IMR-90 (cell line): ENCODE data around the gene KCNIP3. TPM values are rescaled to one million over a fixed set of nuclear protein-coding genes. Genes with fewer than 3 reads are reported as not detected.

Experiments
- ATAC-seq: fragments of 200-7000 bp; cut with Tn5 transposase; 2 replicates; pipeline ENCODE4 v1.9.1; 2020; ENCODE audit warnings: low read depth, mild to moderate bottlenecking, moderate library complexity
- BruUV-seq: library from RNA; stranded (reverse); fragments of 400-500 nt; replicated peaks from 2 replicates; lab custom pipeline; 2021; lab: Mats Ljungman, UMichigan
- CTCF ChIA-PET: fragments of 300-600 bp; formaldehyde crosslinking; extraction: SDS; loops from one replicate; lab custom pipeline; 2021; ENCODE audit warnings: antibody characterized with exemption; lab: Yijun Ruan, JAX
- POLR2A ChIA-PET: fragments of 300-600 bp; sonication (Branson Sonifier 250); formaldehyde crosslinking; loops from one replicate; lab custom pipeline; 2022; ENCODE audit warnings: antibody characterized with exemption; ENCODE audit not compliant: unreplicated experiment; lab: Charles Lee
- DNase-seq: peaks from one replicate; pipeline ENCODE4 v3.0.0; 2013
- H2AFZ ChIP-seq: replicated peaks from 2 replicates; pipeline ENCODE3; 2013; ENCODE audit warnings: low read length, mild to moderate bottlenecking; ENCODE audit not compliant: poor library complexity
- H2AK5ac ChIP-seq: 2 replicates; pipeline ENCODE4 v1.6.1; 2013; ENCODE audit warnings: low read depth, low read length, inconsistent platforms
- H2AK9ac ChIP-seq: replicated peaks from 2 replicates; pipeline ENCODE3; 2013; ENCODE audit warnings: mild to moderate bottlenecking, low read depth, low read length, moderate library complexity; ENCODE audit not compliant: poor library complexity
- H2BK120ac ChIP-seq: 2 replicates; pipeline ENCODE4 v1.6.1; 2013; ENCODE audit warnings: low read depth, low read length, inconsistent platforms
- H2BK15ac ChIP-seq: 3 replicates; pipeline ENCODE4 v1.6.1; 2013; ENCODE audit warnings: low read depth, low read length, inconsistent platforms
- H2BK20ac ChIP-seq: 2 replicates; pipeline ENCODE4 v1.6.1; 2013; ENCODE audit warnings: low read depth, mild to moderate bottlenecking, inconsistent platforms, low read length, moderate library complexity
- H2BK5ac ChIP-seq: 2 replicates; pipeline ENCODE4 v1.6.1; 2013; ENCODE audit warnings: mild to moderate bottlenecking, low read depth, low read length, inconsistent platforms; ENCODE audit not compliant: poor library complexity, severe bottlenecking
- H3K14ac ChIP-seq: replicated peaks from 2 replicates; pipeline ENCODE4 v1.6.1; 2013; ENCODE audit warnings: low read depth, low read length, inconsistent platforms
- H3K18ac ChIP-seq: 2 replicates; pipeline ENCODE4 v1.6.1; 2013; ENCODE audit warnings: low read depth, low read length, control low read depth
- H3K23ac ChIP-seq: 2 replicates; pipeline ENCODE4 v1.6.1; 2013; ENCODE audit warnings: low read depth, low read length, inconsistent platforms
- H3K27ac ChIP-seq: 2 replicates; pipeline ENCODE4 v1.5.1; 2013; ENCODE audit warnings: mild to moderate bottlenecking, control low read depth, low read length; ENCODE audit not compliant: insufficient read depth
- H3K27me3 ChIP-seq: 2 replicates; pipeline ENCODE4 v1.6.1; 2013; ENCODE audit warnings: low read length; ENCODE audit not compliant: control insufficient read depth, insufficient read depth
- H3K36me3 ChIP-seq: 2 replicates; pipeline ENCODE4 v1.6.1; 2013; ENCODE audit warnings: low read length, mixed read lengths; ENCODE audit not compliant: control insufficient read depth, insufficient read depth
- H3K4ac ChIP-seq: 2 replicates; pipeline ENCODE4 v1.6.1; 2013; ENCODE audit warnings: low read depth, low read length, inconsistent platforms
- H3K4me1 ChIP-seq: 2 replicates; pipeline ENCODE4 v1.6.1; 2013; ENCODE audit warnings: low read length, mixed read lengths; ENCODE audit not compliant: control insufficient read depth, insufficient read depth
- H3K4me2 ChIP-seq: 2 replicates; pipeline ENCODE4 v1.6.1; 2013; ENCODE audit warnings: low read depth, mild to moderate bottlenecking, control low read depth, low read length, moderate library complexity
- H3K4me3 ChIP-seq: 2 replicates; pipeline ENCODE4 v1.5.1; 2013; ENCODE audit warnings: low read depth, mild to moderate bottlenecking, control low read depth, low read length, moderate library complexity; ENCODE audit not compliant: insufficient read depth
- H3K56ac ChIP-seq: 2 replicates; pipeline ENCODE4 v1.6.1; 2013; ENCODE audit warnings: low read length, inconsistent platforms; ENCODE audit not compliant: insufficient read depth; ENCODE audit errors: extremely low read depth
- H3K79me1 ChIP-seq, 2 experiments: 2 replicates each; pipeline ENCODE4 v1.6.1; 2013; ENCODE audit warnings: low read length in 2 of 2, inconsistent platforms in 1 of 2, low read depth in 1 of 2
- H3K9ac ChIP-seq: 2 replicates; pipeline ENCODE4 v1.6.1; 2013; ENCODE audit warnings: low read depth, low read length, control low read depth
- H3K9me1 ChIP-seq: 2 replicates; pipeline ENCODE4 v1.6.1; 2013; ENCODE audit warnings: low read length, inconsistent platforms; ENCODE audit not compliant: insufficient read depth
- H3K9me3 ChIP-seq: 2 replicates; pipeline ENCODE4 v1.6.1; 2013; ENCODE audit warnings: low read length; ENCODE audit not compliant: control insufficient read depth, insufficient read depth
- H4K20me1 ChIP-seq: 2 replicates; pipeline ENCODE4 v1.6.1; 2013; ENCODE audit warnings: low read length, inconsistent platforms; ENCODE audit not compliant: insufficient read depth
- H4K5ac ChIP-seq: 2 replicates; pipeline ENCODE4 v1.6.1; 2013; ENCODE audit warnings: mild to moderate bottlenecking, low read depth, low read length, control low read depth
- H4K8ac ChIP-seq, 2 experiments: 2 replicates each; pipeline ENCODE4 v1.6.1; 2013; ENCODE audit warnings: low read depth in 2 of 2, low read length in 2 of 2, control low read depth in 1 of 2, inconsistent platforms in 1 of 2
- H4K91ac ChIP-seq: 2 replicates; pipeline ENCODE4 v1.6.1; 2013; ENCODE audit warnings: low read depth, low read length, inconsistent platforms; ENCODE audit not compliant: insufficient read depth
- RFX5 ChIP-seq: IDR thresholded peaks from 2 replicates; pipeline ENCODE4 v1.8.0; 2012; ENCODE audit warnings: low read depth, mild to moderate bottlenecking, low read length, moderate library complexity
- WGBS, 2 experiments: methylation state at CpG; one replicate each; pipeline versions ENCODE4 v1.1.5 to v1.1.7; 2013; ENCODE audit warnings: missing lambda C conversion rate in 2 of 2; ENCODE audit not compliant: insufficient read length in 1 of 2; ENCODE audit errors: extremely low coverage in 2 of 2; 5-methylcytosine and 5-hydroxymethylcytosine counted together
- dilution Hi-C: fragments of 300-500 bp; cut with HindIII; formaldehyde crosslinking; loops from one replicate; pipeline ENCODE4 v1.14.3; 2018; ENCODE audit warnings: low sequenced_read_pairs; ENCODE audit not compliant: unreplicated experiment
- in situ Hi-C: fragments of 300-500 bp; cut with MboI; formaldehyde crosslinking; loops from 3 replicates; pipeline ENCODE4 v1.14.3; 2019; ENCODE audit warnings: low sequenced_read_pairs, inconsistent platforms, mixed read lengths
- intact Hi-C: fragments of 100-400 bp; cut with micrococcal nuclease; formaldehyde crosslinking; loops from 2 replicates; pipeline ENCODE4 v1.10.0; 2022
- polyA plus RNA-seq, 3 experiments: library from polyadenylated mRNA; depleted of rRNA; stranded (reverse); fragments of >200 nt; gene quantifications; 2 replicates each; pipeline ENCODE4 v1.2.3, GENCODE V29; 2012; ENCODE audit warnings: low replicate concordance in 1 of 3
- total RNA-seq: library from RNA; depleted of rRNA; stranded (reverse); fragments of >200 nt; gene quantifications from 2 replicates; pipeline ENCODE4 v1.2.3, GENCODE V29; 2012

Gene KCNIP3
- total and polyA plus RNA-seq, 2 of the 4 experiments (the other 2 are of a cell fraction) = 0.72 to 1.4 TPM

DNA sequence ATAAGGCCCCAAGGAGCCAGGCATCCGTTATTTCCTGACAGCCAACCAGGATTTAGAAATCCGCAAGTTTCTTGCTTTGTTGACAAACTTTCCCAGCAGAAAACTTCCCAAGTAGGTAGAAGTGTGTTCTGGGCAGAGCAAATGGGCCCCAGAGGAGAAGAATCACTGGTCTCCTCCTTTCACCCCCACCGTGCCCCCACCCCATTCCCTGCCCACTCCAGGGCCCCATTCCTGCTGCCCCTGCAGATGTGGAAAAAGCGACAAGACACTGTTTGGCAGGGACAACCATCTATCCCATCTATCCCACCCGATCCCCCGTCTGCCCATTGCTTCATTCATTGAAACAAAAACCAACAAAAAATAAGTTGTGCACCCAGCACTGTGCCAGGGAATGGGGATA lies 95.2 kb downstream of the KCNIP3 start:
- Histone ChIP-seq H3K14ac (no peak overlapping the region), H3K9ac (no peak overlapping the region), H3K4ac (no peak overlapping the region), H3K4me2 (no peak overlapping the region), H3K18ac (no peak overlapping the region), H3K4me1 (no peaks in the 10 kb centered on the region), H3K36me3 (no peaks in the 10 kb centered on the region), H3K79me1 (no peaks in the 10 kb centered on the region), H3K27me3 (peaks cover 8% of the 10 kb centered on the region; the same call in 1 of the 2 replicates), H2BK15ac (no peak overlapping the region), H3K23ac (no peak overlapping the region), H4K20me1 (no peaks in the 10 kb centered on the region), H4K8ac (no peak overlapping the region), H2BK5ac (no peak overlapping the region), H2BK120ac (no peak overlapping the region), H3K4me3 (no peak overlapping the region), H2AFZ (no peak overlapping the region), H3K9me3 (no peaks in the 10 kb centered on the region), H3K9me1 (no peaks in the 10 kb centered on the region), H2AK5ac (no peak overlapping the region), H4K91ac (no peak overlapping the region), H3K56ac (no peak overlapping the region), H2BK20ac (no peak overlapping the region), H3K27ac (no peak overlapping the region), H4K5ac (no peak overlapping the region), H2AK9ac (no peak overlapping the region)
- POLR2A ChIA-PET = no interaction called here
- CTCF ChIA-PET = no interaction called here
- no peak for DNase-seq
- intact Hi-C loops = no loop called here
- in situ Hi-C loops = no loop called here
- dilution Hi-C loops = no loop called here
- TF ChIP-seq RFX5 = no peak
- no TSS peak for BruUV-seq
- no peak for ATAC-seq
- no CpG with 5 or more reads among the region's 6 CpGs for WGBS, 2 experiments
